HTERT RPE-1 (cell line): Measurements from ENCODE around the gene CCDC13.

Experiments
- in situ Hi-C: fragments of 300-500 bp; cut with MboI; formaldehyde crosslinking; loops from 4 replicates; pipeline ENCODE4 v1.14.3; 2020; ENCODE audit warnings: low sequenced_read_pairs

Gene CCDC13

DNA sequence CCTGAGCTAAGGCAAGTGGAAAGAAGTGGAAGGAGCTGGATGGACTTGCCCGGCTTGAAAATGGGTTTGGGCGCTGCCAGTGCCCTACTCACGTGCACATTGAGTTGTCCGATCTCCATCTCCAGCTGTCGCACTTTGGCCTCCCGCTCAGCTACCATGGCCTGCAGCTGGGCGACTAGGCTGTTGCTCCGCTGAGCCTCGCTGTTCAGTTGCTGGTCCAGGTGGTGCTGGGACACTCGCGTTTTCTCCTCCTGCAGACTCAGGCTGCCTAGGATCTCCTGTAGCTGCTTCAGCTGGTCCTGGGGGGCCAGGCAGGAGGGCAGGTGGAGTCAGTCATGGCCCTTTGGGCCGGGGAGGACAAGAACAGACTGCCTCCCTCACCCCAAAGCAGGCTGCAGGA lies 37.4 kb downstream of the CCDC13 start:
- in situ Hi-C loops = no loop called here

DNA sequence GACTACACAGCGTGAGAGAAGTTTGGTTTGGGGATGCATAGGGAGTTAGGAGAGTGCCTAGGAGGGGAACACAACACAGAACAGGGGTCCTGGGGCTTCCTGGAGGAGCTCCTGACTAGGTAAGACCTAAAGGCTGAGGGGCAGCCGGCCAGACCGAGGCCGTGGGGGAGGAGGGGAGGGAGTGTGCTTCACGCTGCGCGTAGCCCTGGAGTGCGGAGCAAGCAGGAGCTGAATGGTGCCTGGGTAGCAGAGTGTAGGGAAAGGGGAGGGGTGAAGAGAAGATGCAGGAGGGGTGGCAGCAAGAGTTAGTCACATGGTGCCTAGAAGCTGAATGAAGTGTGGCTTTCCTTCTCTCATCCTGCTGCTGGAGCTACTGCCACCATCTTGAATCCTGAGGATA lies 38.0 kb downstream of the CCDC13 start:
- in situ Hi-C loops = no loop called here

DNA sequence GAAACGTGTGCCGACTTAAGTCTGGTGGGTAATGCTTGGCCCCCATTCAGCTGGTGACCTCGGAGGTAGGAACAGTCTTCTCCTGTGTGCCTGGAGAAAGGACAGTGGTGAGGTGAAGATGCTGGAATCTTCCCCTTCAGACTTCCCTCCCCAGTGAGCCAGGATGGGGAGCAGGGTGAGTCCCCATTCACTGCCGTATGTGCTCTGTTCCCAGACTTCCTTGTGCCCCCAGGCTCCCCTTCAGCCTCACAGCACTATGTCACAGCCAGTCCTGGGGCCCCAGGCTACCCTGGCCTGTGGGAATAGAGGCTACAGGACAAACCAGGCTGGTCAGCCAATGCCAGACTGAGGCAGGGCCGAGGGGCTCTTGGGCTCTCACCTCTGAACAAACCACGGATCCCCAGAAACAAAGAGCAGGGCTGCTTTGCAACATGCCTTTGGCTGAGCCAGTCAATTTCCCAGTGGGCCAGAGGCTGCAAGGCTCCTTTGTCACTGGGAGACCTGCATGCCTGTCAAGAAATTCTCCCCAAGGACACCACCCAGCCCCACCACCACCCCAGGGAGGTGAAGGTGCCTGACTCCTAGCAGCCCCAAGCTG lies 38.7 kb downstream of the CCDC13 start:
- in situ Hi-C loops = no loop called here

DNA sequence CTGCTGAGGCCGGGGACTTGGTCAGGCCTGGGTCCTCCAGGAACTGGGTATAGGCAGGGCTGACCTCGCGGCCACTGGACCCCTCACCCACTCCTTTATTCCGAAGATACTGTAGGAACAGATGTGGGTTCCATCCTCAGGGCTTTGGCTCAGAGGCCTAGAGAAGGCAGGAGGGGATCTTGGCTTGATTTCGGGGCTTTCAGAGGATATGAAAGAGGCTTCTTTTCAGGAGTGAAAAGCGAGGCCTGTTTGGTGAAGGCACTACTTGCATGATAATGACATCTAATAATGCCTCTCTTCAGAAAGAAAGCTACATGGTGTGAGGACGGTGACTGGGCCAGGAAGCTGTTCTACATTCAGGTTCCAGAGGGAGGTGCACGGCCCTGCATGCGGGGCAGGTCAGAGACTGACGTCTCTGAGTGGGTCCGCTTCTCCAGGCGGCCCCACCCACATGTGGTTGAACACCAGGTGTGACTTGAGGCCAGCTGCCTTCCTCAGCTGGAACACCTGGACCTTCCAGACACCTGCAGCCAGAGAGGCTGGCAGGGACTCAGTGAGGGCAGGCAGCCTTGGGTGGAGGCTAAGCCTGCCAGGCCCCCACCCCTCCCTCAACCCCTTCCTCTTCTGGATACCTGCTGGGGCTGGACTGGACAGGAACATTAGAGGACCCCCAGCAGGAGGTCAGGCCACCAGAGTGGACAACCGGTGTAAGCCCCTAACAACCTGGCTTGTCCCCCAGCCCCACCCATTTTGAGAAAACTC lies 39.4 kb downstream of the CCDC13 start:
- in situ Hi-C loops = no loop called here

DNA sequence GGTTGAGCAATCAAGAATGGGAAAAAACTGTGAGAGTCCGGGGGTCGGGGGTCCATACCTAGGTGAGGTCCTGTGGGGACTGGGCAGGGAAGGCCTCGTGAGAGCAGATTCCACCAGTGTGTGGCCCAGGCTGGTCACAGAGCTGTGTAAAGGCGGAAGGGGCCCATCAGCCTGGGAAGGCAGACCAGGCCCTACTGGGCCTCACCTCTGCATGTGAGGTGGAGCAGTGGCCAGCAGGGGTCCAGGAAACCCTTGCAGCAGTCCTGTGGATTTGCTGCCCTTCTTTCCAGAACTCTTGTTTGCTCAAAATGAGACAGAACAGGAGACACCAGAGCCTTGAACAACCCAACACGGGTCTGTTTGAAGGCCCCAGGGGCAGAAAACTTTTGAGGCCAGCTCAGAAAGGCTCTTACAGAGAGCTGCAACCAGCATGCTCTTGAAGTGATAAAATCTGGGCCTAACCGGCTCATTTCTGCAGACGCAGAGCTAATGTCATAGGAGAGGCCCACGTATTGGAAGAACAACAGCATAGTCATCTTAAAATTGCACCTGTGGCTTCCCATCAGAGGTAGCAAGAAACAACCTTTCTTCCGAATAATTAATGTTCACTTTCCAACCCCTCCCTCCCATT lies 40.1 kb downstream of the CCDC13 start:
- in situ Hi-C loops = no loop called here

DNA sequence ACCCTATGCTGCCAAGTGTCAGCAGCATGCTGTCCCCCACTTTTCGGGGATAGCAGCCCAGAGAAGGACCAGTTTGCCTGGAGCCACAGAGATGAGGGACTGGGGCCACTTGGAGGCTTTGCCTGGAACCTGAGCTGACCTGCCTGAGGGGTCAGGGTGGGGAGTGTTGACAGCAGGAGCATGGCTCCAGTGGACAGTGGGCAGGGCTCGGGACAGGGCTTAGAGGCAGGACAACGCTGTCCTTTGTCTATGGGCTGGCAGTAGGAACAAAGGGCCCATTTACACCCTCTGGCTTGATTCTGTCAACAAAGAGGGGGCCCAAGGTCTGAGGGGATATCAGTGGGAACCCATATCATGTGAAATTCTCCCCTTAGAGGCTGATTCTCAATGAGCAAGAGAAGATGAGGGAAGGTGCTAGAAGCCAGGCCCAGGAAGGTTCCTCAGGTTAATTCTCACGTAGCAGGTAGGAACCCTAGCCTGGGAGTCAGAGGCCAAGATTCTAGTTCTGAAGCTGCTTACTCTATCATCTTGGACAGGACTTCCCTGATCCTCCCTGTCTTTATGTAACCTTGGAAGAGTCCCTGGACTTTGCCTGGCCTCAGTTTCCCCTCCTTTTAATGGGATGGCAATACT lies 40.7 kb downstream of the CCDC13 start:
- in situ Hi-C loops = no loop called here

DNA sequence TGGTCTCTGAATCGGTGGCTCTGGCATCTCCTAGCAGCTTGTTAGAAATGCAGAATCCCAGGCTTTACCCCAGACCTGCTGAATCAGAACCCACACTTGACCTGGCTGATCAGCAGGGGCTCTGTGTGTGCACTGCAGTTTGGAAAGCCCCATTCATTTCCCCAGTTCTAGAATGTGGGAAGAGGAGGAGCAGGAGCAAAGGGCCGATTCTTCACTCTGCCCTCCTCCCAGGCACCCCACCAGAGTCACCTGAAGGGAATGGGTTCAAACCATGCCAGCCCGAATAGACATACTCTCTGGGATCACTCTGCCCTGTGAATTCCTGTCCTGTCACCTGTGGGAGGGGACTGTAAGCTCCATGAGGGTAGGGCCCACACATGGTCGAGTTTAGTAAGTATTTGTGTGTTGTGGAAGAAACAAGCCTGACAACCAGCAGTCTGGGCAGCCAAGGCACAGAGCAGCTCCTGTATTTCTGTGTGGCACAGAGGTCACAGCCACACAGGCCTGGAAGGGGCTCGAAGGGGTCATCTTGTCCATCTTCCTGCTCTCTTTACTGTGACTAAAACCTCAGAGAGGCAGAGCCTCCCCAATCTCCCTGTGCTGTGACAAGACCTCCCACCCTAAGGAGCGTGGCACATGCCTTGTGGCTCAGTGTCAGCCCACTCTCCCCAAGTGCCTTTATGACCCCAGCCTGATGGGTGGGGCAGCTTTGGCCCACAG lies 41.4 kb downstream of the CCDC13 start:
- in situ Hi-C loops = no loop called here

DNA sequence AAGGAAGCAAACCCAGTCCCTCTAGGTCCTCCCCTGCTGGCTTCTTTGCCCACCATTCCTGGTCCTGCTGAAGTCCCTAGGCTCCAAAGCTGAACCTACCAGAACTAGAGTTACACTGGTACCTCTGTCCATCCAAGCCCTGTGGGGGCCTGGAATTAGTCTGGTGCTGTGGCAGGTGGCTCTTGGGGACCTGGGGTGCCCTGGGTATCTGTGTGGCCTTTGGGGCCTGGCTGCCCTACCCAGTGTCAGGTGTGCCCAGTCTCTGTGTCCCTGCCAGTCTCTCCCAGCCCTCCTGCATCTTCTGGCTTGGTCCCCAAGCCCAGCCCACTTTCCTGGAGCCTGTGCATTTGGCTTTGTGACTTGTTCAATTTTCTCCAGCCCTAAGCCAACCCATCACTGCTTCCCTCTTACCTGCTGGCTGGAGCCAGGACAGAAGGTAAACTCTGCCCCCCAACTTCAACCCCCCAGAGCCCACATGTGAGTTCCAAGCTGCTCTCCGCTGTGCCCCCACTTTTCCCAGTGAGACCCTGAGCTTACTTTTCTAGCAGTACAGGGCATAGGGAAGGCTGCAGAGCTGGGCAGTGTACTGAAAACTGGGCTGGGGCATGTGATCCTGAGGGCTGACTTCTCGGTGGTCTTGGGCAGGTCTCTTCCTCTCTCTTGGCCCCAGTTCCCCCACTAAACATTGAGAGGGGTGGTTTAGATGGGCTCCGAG lies 42.2 kb downstream of the CCDC13 start:
- in situ Hi-C loops = no loop called here

DNA sequence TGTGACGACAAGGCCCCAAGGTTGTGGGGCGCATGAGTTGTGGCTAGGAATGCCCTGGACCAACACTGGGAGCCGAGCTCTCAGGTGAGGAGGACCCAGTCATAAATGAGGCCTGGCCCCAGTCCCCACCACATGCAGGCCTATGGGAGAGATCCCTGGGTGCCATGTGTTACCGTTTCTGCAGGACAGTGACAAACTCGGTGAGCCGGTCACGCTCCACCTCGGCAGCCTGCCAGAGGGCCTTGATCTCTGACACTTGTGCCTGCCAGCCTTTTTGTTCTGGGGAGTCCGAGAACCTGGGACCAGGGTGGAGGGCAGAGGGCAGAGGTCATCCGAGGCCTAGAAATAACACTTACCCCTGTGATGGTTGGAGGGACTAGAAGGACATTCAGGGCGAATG lies 42.8 kb downstream of the CCDC13 start:
- in situ Hi-C loops = no loop called here

DNA sequence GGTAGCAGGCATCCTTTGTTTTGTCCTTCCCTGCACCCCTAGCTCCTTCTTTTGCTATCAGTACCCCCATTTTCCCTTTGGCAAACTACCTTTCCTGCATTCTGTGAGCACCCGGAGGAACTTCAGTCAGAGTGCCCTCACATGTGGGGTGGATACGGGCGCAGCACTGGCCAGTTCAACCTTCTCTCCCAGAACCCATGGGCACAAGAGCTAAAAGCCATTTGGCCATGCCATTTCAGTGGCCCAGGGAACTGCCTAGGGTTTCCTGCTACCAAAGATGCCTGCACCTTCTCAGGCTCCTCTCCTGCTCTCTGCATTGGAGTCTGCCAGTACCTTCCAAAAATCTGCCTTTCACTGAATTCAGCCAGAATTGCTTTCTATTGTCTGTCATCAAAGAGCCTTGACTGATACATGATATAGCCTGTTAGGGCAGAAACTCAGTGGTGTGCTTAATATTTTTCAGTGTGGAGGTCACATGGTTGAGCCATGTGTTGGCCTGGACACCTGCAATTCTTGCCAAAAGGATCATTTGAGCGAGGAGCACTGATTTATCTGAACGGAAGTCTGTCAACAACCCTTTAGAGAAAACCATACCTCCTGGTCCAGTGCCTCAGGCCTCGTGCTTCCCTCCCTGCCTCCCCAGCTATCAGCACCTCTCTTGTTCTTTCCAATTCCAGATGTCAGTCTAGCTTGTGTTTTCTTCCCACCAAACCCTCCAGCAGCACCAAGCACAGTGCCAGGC lies 43.5 kb downstream of the CCDC13 start:
- in situ Hi-C loops = no loop called here

DNA sequence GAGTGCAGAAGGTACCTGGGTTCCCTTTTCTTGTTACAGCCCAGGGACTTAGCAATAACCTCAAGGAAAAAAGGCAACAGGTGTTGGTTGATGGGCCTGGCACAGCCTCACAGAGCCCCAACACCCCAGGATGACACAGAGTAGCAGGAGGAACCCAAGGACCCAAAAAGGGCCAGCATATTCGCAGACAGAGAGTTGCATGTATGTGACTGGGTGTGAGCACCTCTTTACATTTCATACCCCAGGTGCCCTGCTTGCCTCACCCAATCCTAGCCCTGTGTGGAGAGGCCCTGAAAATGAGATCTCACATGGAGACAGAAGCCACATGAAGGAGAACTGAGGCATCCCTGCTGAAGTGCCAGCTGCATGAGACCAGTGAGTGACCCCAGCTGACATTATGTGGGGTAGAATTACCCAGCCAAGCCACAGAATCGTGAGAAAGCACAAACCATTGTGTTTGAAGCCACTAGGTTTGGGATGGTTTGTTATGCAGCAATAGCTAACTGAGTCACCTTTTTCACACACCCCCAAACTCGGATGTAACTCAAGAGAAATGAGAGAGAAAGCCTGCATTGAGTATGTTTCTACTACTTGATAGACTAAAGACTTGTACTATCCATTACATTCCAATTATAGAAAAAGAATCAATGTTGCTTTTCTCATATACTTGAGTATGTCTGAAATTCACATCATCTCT lies 44.2 kb downstream of the CCDC13 start:
- in situ Hi-C loops = no loop called here

DNA sequence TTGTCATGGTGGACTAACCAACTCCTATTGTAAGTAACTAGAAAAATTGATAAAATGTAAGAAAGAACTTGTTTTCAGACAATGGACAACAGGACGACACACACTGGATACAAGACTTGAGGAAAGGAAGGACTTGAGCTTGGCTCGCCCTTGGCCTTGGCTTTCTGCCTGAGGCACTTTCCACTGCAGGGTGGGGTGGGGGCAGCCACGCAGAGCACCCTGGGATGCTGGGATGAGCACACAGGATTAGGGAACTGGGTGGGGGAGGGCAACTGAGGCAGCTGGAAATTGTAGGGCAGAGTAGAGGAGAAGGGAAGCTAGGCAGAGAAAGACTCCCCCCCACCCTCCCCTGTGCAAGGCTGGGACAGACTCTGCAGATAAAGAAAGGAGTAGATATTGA lies 45.0 kb downstream of the CCDC13 start:
- in situ Hi-C loops = no loop called here

DNA sequence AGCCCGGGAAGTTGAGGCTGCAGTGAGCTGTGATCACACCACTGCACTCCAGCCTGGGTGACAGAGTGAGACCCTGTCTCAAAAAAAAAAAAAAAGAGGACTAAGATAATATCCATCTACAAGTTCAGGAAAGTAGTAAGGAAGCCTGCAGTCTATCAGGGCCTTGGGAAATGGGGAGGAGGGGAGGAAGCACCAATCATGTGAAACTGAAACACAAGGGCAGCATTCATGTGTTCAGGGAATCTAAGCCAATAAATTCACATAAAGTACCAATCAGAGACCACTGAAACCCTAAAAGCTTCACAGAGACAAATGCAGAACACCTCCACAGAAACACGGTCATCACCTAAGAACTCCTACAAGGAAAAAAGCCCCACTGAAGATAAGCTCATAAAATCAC lies 47.6 kb downstream of the CCDC13 start:
- in situ Hi-C loops = no loop called here

DNA sequence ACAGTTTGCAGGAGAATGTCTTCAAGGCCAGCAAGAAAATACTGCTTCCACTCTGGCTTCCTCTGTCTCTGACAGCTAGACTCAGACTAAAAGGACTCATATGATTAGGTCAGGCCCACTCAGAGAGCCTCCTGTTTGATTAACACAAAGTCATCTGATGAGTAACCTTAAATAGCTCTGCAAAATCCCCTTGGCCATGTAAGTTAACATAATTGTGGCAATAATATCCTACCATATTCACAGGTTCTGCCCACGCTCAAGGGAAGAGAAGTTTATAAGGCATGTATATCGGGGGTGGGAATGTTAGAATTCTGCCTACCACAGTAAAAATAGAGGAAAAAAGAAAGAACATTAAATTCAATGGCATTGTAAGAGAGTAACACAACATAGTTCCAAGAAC lies 49.8 kb downstream of the CCDC13 start:
- in situ Hi-C loops = no loop called here
